ENCODE results near the gene CDHR3. TPM values are rescaled to one million over a fixed set of nuclear protein-coding genes. Genes with fewer than 3 reads are reported as not detected.

CDHR3 gene
- polyA plus RNA-seq, 3 donors, result 0.16 TPM; not detected in 2

GRCh38 chr7:106071356-106071998 is 108.4 kb downstream of the CDHR3 start:
- peak overlapping the region in 5 of 7 donors; percentile 58 to 80 (median 74) for H3K27ac Mint-ChIP-seq
- Histone ChIP-seq H3K27me3 (ENCODE audit: control insufficient read depth in 2 of 2, insufficient read depth in 2 of 2, low read length in 2 of 2) (no peaks in the 10 kb centered on the region), H3K9me3 (replicated peaks in 1 of 2; ENCODE audit: control insufficient read depth in 1 of 2, insufficient read depth in 1 of 2, low read length in 2 of 2) (no peaks in the 10 kb centered on the region), H2AFZ (ENCODE audit: insufficient read depth, low read depth, low read length, poor library complexity, severe bottlenecking) (peak overlapping the region; percentile 78), H3K79me2 (ENCODE audit: insufficient read depth, low read length) (no peaks in the 10 kb centered on the region), H3K27ac (ENCODE audit: low read depth in 1 of 2, low read length in 2 of 2) (peak overlapping the region in 1 of 2 donors; percentile 39), H3K4me2 (replicated peaks; ENCODE audit: extremely low read depth, low read length, poor library complexity, severe bottlenecking) (peak overlapping the region; percentile 56), H3K4me3 (replicated peaks in 1 of 3; ENCODE audit: low read depth in 2 of 3, low read length in 3 of 3) (peak overlapping the region in 2 of 3 experiments; percentile 17 to 45), H4K20me1 (ENCODE audit: insufficient read depth, low read length) (no peaks in the 10 kb centered on the region), H3K9ac (ENCODE audit: insufficient read depth, low read length, poor library complexity, severe bottlenecking) (peak overlapping the region; percentile 28), H3K36me3 (replicated peaks in 1 of 2; ENCODE audit: control insufficient read depth in 1 of 2, insufficient read depth in 2 of 2, low read length in 2 of 2) (no peaks in the 10 kb centered on the region), H3K4me1 (ENCODE audit: control insufficient read depth in 1 of 2, insufficient read depth in 2 of 2, low read length in 2 of 2) (peaks cover 16 to 24% of the 10 kb centered on the region in 2 donors)
- no CpG with 5 or more reads among the region's 9 CpGs for WGBS (ENCODE audit: insufficient coverage)
- H3K4me3 Mint-ChIP-seq, result peak overlapping the region; percentile 55 to 67
- peak; percentile 34 to 41 (median 39) for DNase-seq
- H3K4me1 Mint-ChIP-seq, result peaks cover 33% of the 10 kb centered on the region
- no peak for TF ChIP-seq CTCF (IDR thresholded peaks at IDR 0.05)
- H3K36me3 Mint-ChIP-seq, result no peaks in the 10 kb centered on the region
- intact Hi-C loops (cut with micrococcal nuclease), result no loop called here
- H3K27me3 Mint-ChIP-seq (ENCODE audit: low read depth in 3 of 3), result peaks cover 0 to 3% (median 1%) of the 10 kb centered on the region in 3 donors
- H3K9me3 Mint-ChIP-seq, result no peaks in the 10 kb centered on the region

DNA sequence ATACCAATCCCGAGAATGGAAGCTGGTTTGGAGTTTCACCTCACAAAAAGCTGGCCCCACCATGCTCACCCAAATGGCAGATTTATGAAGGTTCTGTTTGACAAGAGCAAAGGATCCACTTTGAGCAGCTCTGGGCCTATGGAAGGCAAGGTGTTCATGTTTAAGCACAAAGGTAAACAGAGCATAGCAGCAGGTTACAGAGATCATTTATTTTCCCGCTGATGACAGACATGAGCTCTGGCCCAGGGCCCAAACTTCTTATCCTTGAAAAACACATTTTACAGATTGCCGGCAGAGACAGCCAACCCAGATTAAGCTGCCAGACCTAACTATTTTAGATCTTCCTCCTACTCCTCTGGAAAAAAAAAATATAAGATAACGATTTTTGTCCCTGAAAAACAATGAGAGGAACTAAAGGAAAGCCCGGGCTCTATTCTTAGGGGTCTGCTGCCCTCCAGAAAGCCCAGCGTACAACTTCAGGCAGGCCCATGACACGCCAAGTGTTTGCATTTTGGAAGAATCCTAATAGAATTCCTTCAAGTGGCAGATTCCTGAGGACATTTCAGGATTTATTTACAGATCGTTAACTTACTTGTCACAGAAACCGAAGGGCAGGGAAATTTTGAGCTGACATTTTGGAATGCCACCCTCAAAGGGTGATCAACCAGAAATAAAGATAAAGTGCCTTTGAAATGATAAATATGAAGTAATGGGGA is 109.1 kb downstream of the CDHR3 start:
- no peaks in the 10 kb centered on the region for H3K27me3 ChIP-seq (ENCODE audit: control insufficient read depth in 2 of 2, insufficient read depth in 2 of 2, low read length in 2 of 2)
- no peak for TF ChIP-seq CTCF (IDR thresholded peaks at IDR 0.05)
- peak overlapping the region in 1 of 2 donors; percentile 39 for H3K27ac ChIP-seq (ENCODE audit: low read depth in 1 of 2, low read length in 2 of 2)
- H3K9ac ChIP-seq (ENCODE audit: insufficient read depth, low read length, poor library complexity, severe bottlenecking), result no peak overlapping the region
- peak overlapping the region; percentile 56 for H3K4me2 ChIP-seq (replicated peaks; ENCODE audit: extremely low read depth, low read length, poor library complexity, severe bottlenecking)
- Mint-ChIP-seq H3K4me1 (peaks cover 39% of the 10 kb centered on the region), H3K27me3 (ENCODE audit: low read depth in 3 of 3) (peaks cover 0 to 3% (median 1%) of the 10 kb centered on the region in 3 donors), H3K9me3 (no peaks in the 10 kb centered on the region), H3K36me3 (no peaks in the 10 kb centered on the region), H3K4me3 (no peak overlapping the region), H3K27ac (peak overlapping the region in 4 of 7 donors; percentile 58 to 74 (median 72))
- peak overlapping the region; percentile 78 for H2AFZ ChIP-seq (ENCODE audit: insufficient read depth, low read depth, low read length, poor library complexity, severe bottlenecking)
- peaks cover 16 to 24% of the 10 kb centered on the region in 2 donors for H3K4me1 ChIP-seq (ENCODE audit: control insufficient read depth in 1 of 2, insufficient read depth in 2 of 2, low read length in 2 of 2)
- H4K20me1 ChIP-seq (ENCODE audit: insufficient read depth, low read length), result no peaks in the 10 kb centered on the region
- H3K4me3 ChIP-seq (replicated peaks in 1 of 3; ENCODE audit: low read depth in 2 of 3, low read length in 3 of 3), result peak overlapping the region in 1 of 3 experiments; percentile 45
- intact Hi-C loops (cut with micrococcal nuclease), result no loop called here
- DNase-seq, result no peak
- 31% methylated on average over 4 of the region's 9 CpGs for WGBS (ENCODE audit: insufficient coverage)
- H3K79me2 ChIP-seq (ENCODE audit: insufficient read depth, low read length), result no peaks in the 10 kb centered on the region
- H3K36me3 ChIP-seq (replicated peaks in 1 of 2; ENCODE audit: control insufficient read depth in 1 of 2, insufficient read depth in 2 of 2, low read length in 2 of 2), result no peaks in the 10 kb centered on the region
- no peaks in the 10 kb centered on the region for H3K9me3 ChIP-seq (replicated peaks in 1 of 2; ENCODE audit: control insufficient read depth in 1 of 2, insufficient read depth in 1 of 2, low read length in 2 of 2)

Measured in CD14-positive monocyte (primary cell).